ENCODE data around the gene DUSP7. TPM values are rescaled to one million over a fixed set of nuclear protein-coding genes. Genes with fewer than 3 reads are reported as not detected.
A peak's percentile ranks its signal among the peaks of the same experiment; 100 is the strongest.

DUSP7 gene
- total RNA-seq, 6 experiments from 2014 or later = 31.7 to 43.3 (median 37.4) TPM

DNA sequence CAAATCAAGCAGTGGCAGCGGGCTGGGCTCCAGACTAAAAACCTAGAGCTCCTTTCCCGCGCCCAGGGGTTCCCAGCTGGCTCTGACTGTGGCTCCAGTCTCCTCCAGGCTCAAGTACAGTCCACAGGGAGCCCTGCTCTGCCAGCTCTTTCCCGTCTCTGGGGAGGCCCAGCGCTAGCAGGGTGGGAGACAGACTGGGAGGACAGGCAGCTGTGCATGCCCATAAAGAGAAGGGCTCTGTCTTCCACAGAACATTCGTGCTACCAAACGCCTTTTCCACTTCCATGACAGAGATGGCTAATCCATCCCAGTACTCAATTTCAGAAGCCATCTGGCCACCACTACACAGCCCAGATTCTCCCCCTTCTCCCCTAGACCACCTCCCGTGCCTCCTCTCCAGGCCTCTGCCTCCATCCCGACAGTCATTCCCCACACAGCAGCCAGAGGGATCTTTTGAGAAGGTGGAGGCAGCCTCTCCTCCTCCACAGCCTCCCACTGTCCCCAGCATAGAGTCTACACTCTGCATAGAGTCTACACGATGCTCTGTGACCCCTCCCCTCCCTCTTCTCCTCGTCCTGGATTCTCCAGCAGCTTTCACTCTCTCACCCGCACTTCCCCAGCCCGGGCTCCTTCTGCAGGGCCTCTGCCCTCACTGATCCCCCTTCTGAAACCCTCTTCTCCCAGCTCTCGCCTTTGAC, 6.8 kb upstream of the DUSP7 start:
- Mint-ChIP-seq H3K27ac (peak overlapping the region; percentile 78), H3K4me1 (ENCODE audit: low read depth) (peaks cover 24% of the 10 kb centered on the region), H3K36me3 (ENCODE audit: low read depth) (no peaks in the 10 kb centered on the region), H3K4me3 (no peak overlapping the region), H3K9me3 (no peaks in the 10 kb centered on the region), H3K27me3 (ENCODE audit: insufficient read depth) (peaks cover 3% of the 10 kb centered on the region)
- no peak for DNase-seq
- TF ChIP-seq, protein P1, sequence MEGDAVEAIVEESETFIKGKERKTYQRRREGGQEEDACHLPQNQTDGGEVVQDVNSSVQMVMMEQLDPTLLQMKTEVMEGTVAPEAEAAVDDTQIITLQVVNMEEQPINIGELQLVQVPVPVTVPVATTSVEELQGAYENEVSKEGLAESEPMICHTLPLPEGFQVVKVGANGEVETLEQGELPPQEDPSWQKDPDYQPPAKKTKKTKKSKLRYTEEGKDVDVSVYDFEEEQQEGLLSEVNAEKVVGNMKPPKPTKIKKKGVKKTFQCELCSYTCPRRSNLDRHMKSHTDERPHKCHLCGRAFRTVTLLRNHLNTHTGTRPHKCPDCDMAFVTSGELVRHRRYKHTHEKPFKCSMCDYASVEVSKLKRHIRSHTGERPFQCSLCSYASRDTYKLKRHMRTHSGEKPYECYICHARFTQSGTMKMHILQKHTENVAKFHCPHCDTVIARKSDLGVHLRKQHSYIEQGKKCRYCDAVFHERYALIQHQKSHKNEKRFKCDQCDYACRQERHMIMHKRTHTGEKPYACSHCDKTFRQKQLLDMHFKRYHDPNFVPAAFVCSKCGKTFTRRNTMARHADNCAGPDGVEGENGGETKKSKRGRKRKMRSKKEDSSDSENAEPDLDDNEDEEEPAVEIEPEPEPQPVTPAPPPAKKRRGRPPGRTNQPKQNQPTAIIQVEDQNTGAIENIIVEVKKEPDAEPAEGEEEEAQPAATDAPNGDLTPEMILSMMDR (IDR thresholded peaks at IDR 0.05) = no peak

DNA sequence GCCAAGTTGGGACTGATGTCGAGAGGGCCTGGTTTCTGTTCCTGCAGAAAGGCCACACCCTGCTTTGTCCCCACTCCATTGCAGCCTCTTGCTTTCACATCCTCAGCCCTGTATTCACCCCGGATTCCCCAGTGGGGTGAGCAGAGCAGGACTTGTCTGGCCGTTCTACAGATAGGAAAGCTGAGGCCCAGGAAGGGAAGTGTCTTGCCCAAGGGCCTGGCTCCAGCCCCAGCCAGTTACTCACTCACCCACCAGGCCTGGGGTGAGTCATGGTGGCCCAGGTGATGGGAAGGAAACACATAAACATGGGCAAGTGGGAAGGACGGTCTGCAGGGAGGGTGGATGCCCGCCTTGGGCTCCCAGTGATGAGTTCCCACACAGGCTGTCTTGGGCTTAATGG, 6.1 kb upstream of the DUSP7 start:
- H3K36me3 Mint-ChIP-seq (ENCODE audit: low read depth) = no peaks in the 10 kb centered on the region
- H3K9me3 Mint-ChIP-seq = no peaks in the 10 kb centered on the region
- H3K27ac Mint-ChIP-seq = peak overlapping the region; percentile 78
- TF ChIP-seq, protein P1 (IDR thresholded peaks at IDR 0.05) = no peak
- DNase-seq = peak; percentile 96
- H3K4me3 Mint-ChIP-seq = no peak overlapping the region
- peaks cover 3% of the 10 kb centered on the region; the same call in 1 of the 2 replicates for H3K27me3 Mint-ChIP-seq (ENCODE audit: insufficient read depth)
- peaks cover 19% of the 10 kb centered on the region for H3K4me1 Mint-ChIP-seq (ENCODE audit: low read depth)

DNA sequence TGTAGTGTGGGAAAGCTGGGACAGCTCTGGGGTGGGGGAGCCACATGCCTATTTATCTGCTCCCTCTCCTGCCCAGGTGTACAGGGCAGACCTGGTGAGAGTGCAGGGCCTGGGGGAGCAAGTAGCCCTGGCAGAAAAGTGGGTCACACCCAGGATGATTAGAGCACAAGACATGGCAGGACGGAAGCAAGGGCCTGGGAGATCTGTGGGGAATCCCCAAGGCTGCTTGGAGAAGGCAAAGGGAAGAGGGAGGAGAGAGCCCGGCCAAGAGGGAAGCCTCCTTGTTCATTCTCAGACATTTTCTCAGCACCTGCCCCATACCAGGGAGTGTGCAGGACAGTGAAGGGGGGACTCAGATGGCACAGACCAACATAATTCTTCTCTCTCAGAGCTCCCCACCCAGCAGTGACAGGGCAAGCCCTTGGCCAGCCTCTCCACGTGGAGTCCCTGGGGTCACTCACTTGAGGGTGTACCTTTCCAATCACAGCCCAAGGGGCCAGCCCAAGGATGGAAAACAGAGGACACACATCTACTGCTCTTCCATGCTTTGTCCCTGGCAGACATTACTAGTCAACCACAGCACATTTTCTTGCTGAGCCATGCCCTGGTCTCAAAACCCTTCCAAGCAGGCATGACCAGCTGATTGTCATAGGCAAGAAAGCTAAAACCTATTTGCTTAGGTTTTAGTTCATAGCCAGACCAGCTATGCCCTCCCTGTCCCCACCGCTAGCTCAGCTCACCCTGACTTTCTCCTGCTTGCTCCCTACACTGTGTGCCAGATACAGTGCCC, 4.9 kb upstream of the DUSP7 start:
- DNase-seq = no peak
- H3K27ac Mint-ChIP-seq = peak overlapping the region; percentile 61
- H3K27me3 Mint-ChIP-seq (ENCODE audit: insufficient read depth) = peaks cover 3% of the 10 kb centered on the region; the same call in 1 of the 2 replicates
- H3K4me3 Mint-ChIP-seq = no peak overlapping the region
- TF ChIP-seq, protein P1 (IDR thresholded peaks at IDR 0.05) = no peak
- no peaks in the 10 kb centered on the region for H3K36me3 Mint-ChIP-seq (ENCODE audit: low read depth)
- peaks cover 21% of the 10 kb centered on the region for H3K4me1 Mint-ChIP-seq (ENCODE audit: low read depth)
- H3K9me3 Mint-ChIP-seq = no peaks in the 10 kb centered on the region

DNA sequence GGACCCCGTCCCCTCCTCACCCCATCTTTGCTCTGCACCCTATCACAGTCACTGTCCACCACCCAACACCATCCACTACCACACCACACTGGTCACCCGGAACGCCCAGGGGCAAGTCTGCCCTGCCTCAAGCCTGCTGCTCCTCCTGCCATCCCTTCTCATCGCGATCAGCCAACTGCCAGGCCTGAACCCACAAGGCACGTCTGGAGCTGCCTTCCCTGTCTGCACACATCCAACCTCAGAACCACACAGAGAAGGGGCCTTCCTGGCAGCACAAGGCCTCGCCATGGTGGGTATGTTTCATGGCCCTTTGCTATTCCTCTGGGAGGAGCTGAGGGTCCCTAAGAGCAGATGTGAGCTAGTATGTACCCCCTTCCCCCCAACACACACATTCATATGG, 3.4 kb upstream of the DUSP7 start:
- TF ChIP-seq, protein P1 (IDR thresholded peaks at IDR 0.05) = no peak
- DNase-seq = no peak
- no peak overlapping the region for H3K27ac Mint-ChIP-seq
- H3K4me1 Mint-ChIP-seq (ENCODE audit: low read depth) = peaks cover 22% of the 10 kb centered on the region
- H3K27me3 Mint-ChIP-seq (ENCODE audit: insufficient read depth) = peaks cover 3% of the 10 kb centered on the region; the same call in 1 of the 2 replicates
- no peaks in the 10 kb centered on the region for H3K36me3 Mint-ChIP-seq (ENCODE audit: low read depth)
- no peaks in the 10 kb centered on the region for H3K9me3 Mint-ChIP-seq
- H3K4me3 Mint-ChIP-seq = no peak overlapping the region

DNA sequence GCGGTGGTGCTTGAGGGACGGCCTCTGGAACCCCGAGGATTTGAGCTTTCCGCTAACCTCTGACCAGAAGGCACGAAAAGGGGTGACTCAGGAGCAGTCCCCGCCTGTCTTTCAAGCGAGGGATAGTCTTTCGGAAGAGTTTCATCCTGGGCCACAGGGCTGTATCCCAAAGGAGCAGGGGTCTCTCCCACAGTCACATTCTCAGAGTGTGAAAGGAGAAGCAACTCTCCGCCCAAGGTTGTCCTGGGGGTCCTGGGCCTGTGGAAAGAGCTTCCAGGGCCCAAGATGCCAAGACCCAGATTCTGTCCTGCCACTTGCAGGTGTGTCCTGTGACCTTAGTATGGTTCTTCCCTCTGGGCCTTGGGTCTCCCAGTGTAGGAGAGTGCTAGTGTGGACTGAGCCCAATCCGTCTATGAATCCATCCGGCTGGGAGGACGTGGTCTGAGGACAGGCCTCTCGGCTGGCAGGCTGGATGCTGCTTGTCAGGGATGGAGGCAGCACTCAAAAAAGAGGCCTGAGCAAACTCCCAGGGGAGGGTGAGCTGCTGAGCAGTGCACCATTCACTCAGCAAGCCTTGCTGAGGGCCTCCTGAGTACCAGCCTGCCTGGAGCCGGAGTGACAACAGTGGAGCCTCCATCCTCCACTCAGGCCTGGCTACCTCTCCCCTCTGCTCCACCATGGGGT, 1.6 kb upstream of the DUSP7 start:
- TF ChIP-seq, protein P1 (IDR thresholded peaks at IDR 0.05) = no peak
- no peaks in the 10 kb centered on the region for H3K27me3 Mint-ChIP-seq (ENCODE audit: insufficient read depth)
- peak overlapping the region; percentile 93 for H3K4me3 Mint-ChIP-seq
- no peaks in the 10 kb centered on the region for H3K9me3 Mint-ChIP-seq
- H3K27ac Mint-ChIP-seq = no peak overlapping the region
- peaks cover 8% of the 10 kb centered on the region for H3K36me3 Mint-ChIP-seq (ENCODE audit: low read depth)
- peaks cover 31% of the 10 kb centered on the region for H3K4me1 Mint-ChIP-seq (ENCODE audit: low read depth)
- no peak for DNase-seq

Data from HFFc6 (cell line).